ENCODE data around the gene CCDC179.

CCDC179 gene

GRCh38 chr11:22807855-22808570 is 52.3 kb downstream of the CCDC179 start:
- no peak for DNase-seq

- DNase-seq = no peak
Measured at GRCh38 chr11:22807391-22807790, 52.9 kb downstream of the CCDC179 start.

GRCh38 chr11:22802861-22803260 is 57.4 kb downstream of the CCDC179 start:
- DNase-seq = no peak

- no peak for DNase-seq
Measured at GRCh38 chr11:22800482-22800881, 59.8 kb downstream of the CCDC179 start.

GRCh38 chr11:22798901-22799300 is 61.4 kb downstream of the CCDC179 start:
- no peak for DNase-seq

GRCh38 chr11:22797047-22797446 is 63.2 kb downstream of the CCDC179 start:
- DNase-seq = no peak
